ENCODE results near the gene CCDC174.
"Not testable (repeated sequence)": the region's sequence is repeated elsewhere in the genome, so short reads cannot be mapped to it uniquely, and the experiment has no call there.

The CCDC174 gene

GRCh38 chr3:14627815-14628214 lies 23.7 kb upstream of the CCDC174 start:
- no peak for FAIRE-seq

GRCh38 chr3:14628406-14628805 lies 23.2 kb upstream of the CCDC174 start:
- FAIRE-seq, result no peak

GRCh38 chr3:14630404-14631100 lies 21.0 kb upstream of the CCDC174 start:
- no peak for FAIRE-seq

- no peak for FAIRE-seq
Measured at GRCh38 chr3:14631101-14631497, 20.5 kb upstream of the CCDC174 start.

GRCh38 chr3:14631687-14632441 lies 19.7 kb upstream of the CCDC174 start:
- FAIRE-seq, result no peak

- FAIRE-seq, result no peak
Measured at GRCh38 chr3:14632442-14632930, 19.1 kb upstream of the CCDC174 start.

GRCh38 chr3:14633417-14633816 lies 18.1 kb upstream of the CCDC174 start:
- FAIRE-seq, result no peak

GRCh38 chr3:14633819-14634424 lies 17.6 kb upstream of the CCDC174 start:
- no peak for FAIRE-seq

GRCh38 chr3:14634763-14635400 lies 16.7 kb upstream of the CCDC174 start:
- FAIRE-seq, result no peak

- FAIRE-seq, result no peak
Measured at GRCh38 chr3:14636496-14637087, 15.0 kb upstream of the CCDC174 start.

- FAIRE-seq, result no peak
Measured at GRCh38 chr3:14640157-14640562, 11.4 kb upstream of the CCDC174 start.

- FAIRE-seq, result no peak
Measured at GRCh38 chr3:14640734-14641133, 10.8 kb upstream of the CCDC174 start.

- no peak for FAIRE-seq
Measured at GRCh38 chr3:14641346-14641745, 10.2 kb upstream of the CCDC174 start.

GRCh38 chr3:14645453-14645852 lies 6.1 kb upstream of the CCDC174 start:
- no peak for FAIRE-seq

GRCh38 chr3:14646131-14646573 lies 5.4 kb upstream of the CCDC174 start:
- FAIRE-seq, result no peak

GRCh38 chr3:14646589-14647413 lies 4.8 kb upstream of the CCDC174 start:
- no peak for FAIRE-seq

- FAIRE-seq, result no peak
Measured at GRCh38 chr3:14647976-14648955, 3.3 kb upstream of the CCDC174 start.

GRCh38 chr3:14649466-14649865 lies 2.1 kb upstream of the CCDC174 start:
- FAIRE-seq, result no peak

GRCh38 chr3:14650193-14650592 lies 1.4 kb upstream of the CCDC174 start:
- FAIRE-seq, result no peak

- FAIRE-seq, result not testable (repeated sequence)
Measured at GRCh38 chr3:14652360-14652907, 872 bp downstream of the CCDC174 start.
